ENCODE data around the gene SOX13.

DNA sequence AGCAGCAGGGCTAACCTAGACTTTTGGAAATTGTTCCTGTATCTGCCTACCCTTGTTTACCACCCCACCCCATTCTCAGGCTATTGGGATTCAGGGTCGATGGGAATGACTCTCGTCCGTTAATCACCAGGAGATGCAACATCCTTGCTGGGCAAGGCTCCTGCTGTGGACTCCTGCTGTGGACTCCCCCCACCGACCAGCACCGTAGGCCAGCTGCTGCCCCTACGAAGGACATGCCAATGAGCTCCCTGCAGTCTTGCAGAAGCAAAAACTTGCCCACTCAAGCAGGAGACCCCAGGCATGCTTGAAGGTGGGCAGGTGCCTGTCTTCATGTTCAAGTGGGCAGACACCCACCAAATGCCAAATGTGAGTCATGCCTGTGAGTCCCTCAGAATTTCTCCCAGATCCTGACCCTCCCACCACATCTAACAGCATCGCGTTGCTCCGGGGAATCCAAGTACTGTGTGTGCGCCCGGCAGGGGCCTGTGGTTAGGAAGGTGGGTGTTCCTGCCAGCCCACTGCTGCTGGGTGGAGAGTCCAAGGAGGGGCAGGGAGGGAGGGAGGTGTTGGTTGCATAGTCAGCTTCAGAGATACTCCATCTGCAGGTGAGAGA, 41.7 kb upstream of the SOX13 start:
- TF ChIP-seq, protein P1, sequence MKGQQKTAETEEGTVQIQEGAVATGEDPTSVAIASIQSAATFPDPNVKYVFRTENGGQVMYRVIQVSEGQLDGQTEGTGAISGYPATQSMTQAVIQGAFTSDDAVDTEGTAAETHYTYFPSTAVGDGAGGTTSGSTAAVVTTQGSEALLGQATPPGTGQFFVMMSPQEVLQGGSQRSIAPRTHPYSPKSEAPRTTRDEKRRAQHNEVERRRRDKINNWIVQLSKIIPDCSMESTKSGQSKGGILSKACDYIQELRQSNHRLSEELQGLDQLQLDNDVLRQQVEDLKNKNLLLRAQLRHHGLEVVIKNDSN (IDR thresholded peaks at IDR 0.05), result no peak
- no peak for TF ChIP-seq RAD21 (IDR thresholded peaks at IDR 0.05; ENCODE audit: low read depth)
- TF ChIP-seq, protein P2, sequence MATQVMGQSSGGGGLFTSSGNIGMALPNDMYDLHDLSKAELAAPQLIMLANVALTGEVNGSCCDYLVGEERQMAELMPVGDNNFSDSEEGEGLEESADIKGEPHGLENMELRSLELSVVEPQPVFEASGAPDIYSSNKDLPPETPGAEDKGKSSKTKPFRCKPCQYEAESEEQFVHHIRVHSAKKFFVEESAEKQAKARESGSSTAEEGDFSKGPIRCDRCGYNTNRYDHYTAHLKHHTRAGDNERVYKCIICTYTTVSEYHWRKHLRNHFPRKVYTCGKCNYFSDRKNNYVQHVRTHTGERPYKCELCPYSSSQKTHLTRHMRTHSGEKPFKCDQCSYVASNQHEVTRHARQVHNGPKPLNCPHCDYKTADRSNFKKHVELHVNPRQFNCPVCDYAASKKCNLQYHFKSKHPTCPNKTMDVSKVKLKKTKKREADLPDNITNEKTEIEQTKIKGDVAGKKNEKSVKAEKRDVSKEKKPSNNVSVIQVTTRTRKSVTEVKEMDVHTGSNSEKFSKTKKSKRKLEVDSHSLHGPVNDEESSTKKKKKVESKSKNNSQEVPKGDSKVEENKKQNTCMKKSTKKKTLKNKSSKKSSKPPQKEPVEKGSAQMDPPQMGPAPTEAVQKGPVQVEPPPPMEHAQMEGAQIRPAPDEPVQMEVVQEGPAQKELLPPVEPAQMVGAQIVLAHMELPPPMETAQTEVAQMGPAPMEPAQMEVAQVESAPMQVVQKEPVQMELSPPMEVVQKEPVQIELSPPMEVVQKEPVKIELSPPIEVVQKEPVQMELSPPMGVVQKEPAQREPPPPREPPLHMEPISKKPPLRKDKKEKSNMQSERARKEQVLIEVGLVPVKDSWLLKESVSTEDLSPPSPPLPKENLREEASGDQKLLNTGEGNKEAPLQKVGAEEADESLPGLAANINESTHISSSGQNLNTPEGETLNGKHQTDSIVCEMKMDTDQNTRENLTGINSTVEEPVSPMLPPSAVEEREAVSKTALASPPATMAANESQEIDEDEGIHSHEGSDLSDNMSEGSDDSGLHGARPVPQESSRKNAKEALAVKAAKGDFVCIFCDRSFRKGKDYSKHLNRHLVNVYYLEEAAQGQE (IDR thresholded peaks at IDR 0.05; ENCODE audit: low read depth), result no peak
- no peak for TF ChIP-seq EP300 (IDR thresholded peaks at IDR 0.05; ENCODE audit: borderline replicate concordance)
- TF ChIP-seq CREB1 (IDR thresholded peaks at IDR 0.05; ENCODE audit: low read depth), result no peak
- TF ChIP-seq TAF1 (IDR thresholded peaks at IDR 0.05; ENCODE audit: low read depth), result no peak
- TF ChIP-seq NFIC (IDR thresholded peaks at IDR 0.05), result no peak
- no peak for TF ChIP-seq EGR1 (IDR thresholded peaks at IDR 0.05)
- TF ChIP-seq, protein P3, sequence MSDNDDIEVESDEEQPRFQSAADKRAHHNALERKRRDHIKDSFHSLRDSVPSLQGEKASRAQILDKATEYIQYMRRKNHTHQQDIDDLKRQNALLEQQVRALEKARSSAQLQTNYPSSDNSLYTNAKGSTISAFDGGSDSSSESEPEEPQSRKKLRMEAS (IDR thresholded peaks at IDR 0.05), result no peak
- TF ChIP-seq YY1 (IDR thresholded peaks at IDR 0.05; ENCODE audit: low read depth), result no peak
- no peak for TF ChIP-seq TEAD4 (IDR thresholded peaks at IDR 0.05)
- TF ChIP-seq ZBTB7A (IDR thresholded peaks at IDR 0.05; ENCODE audit: low read depth), result no peak
- no peak for TF ChIP-seq CEBPB (IDR thresholded peaks at IDR 0.05)
- no peak for TF ChIP-seq FOXM1 (IDR thresholded peaks at IDR 0.05; ENCODE audit: borderline replicate concordance, low read depth)
